Vagina (tissue), 2 donors: ENCODE data around the gene RPUSD1. TPM values are rescaled to one million over a fixed set of nuclear protein-coding genes. Genes with fewer than 3 reads are reported as not detected.
A peak's percentile ranks its signal among the peaks of the same experiment; 100 is the strongest.

Experiments used
- DNase-seq, 2 donors: peaks; one replicate each; pipeline ENCODE4 v3.0.0-alpha.2; 2017; ENCODE audit errors: extremely low spot score in 2 of 2
- H3K27ac ChIP-seq: fragments of 200-600 bp; sonication (generic); one replicate; pipeline ENCODE4 v1.5.1; 2019
- H3K27me3 ChIP-seq: fragments of 200-600 bp; sonication (generic); one replicate; pipeline ENCODE4 v1.5.1; 2019
- H3K36me3 ChIP-seq, 2 donors: fragments of 200-600 bp; sonication (generic); one replicate each; pipeline ENCODE4 v1.5.1; 2017 to 2019
- H3K4me1 ChIP-seq: fragments of 200-600 bp; sonication (generic); one replicate; pipeline ENCODE4 v1.5.1; 2019
- H3K4me3 ChIP-seq, 2 donors: fragments of 200-600 bp; sonication (generic); 1 replicate in 1 of 2; 2 replicates in 1 of 2; pipeline ENCODE4 v1.5.1; 2016 to 2019
- H3K9me3 ChIP-seq: fragments of 200-600 bp; sonication (generic); one replicate; pipeline ENCODE4 v1.5.1; 2019
- POLR2A ChIP-seq, 2 donors: fragments of 450-650 bp; IDR thresholded peaks; one replicate each; pipeline ENCODE4 v1.6.1; 2017; ENCODE audit warnings: antibody characterized with exemption in 2 of 2, mild to moderate bottlenecking in 2 of 2, moderate library complexity in 2 of 2
- POLR2AphosphoS5 ChIP-seq, 2 donors: sonication (generic); formaldehyde crosslinking; IDR thresholded peaks; one replicate each; pipeline ENCODE4 v1.9.0; 2017; ENCODE audit warnings: antibody characterized with exemption in 2 of 2, mild to moderate bottlenecking in 2 of 2, low read depth in 1 of 2; ENCODE audit not compliant: insufficient read depth in 1 of 2
- intact Hi-C: fragments of 100-400 bp; cut with DNase I; formaldehyde crosslinking; loops from one replicate; pipeline ENCODE4 v1.15.1; 2023
- total RNA-seq: library from RNA; depleted of rRNA; stranded (reverse); fragments of >200 nt; gene quantifications from one replicate; pipeline ENCODE4 v1.2.3, GENCODE V29; 2016
- TF ChIP-seq, protein P1 (sequence below), 3 experiments: fragments of 450-650 bp in 2 of 3; fragments of 200-600 bp in 1 of 3; sonication (generic) in 1 of 3; IDR thresholded peaks; one replicate each; pipeline ENCODE4 v1.5.1; 2017 to 2019; ENCODE audit warnings: antibody characterized with exemption in 3 of 3, mild to moderate bottlenecking in 2 of 3, moderate library complexity in 2 of 3

Gene RPUSD1
- total RNA-seq, 1 donor from 2014 or later = 17.2 TPM

DNA sequence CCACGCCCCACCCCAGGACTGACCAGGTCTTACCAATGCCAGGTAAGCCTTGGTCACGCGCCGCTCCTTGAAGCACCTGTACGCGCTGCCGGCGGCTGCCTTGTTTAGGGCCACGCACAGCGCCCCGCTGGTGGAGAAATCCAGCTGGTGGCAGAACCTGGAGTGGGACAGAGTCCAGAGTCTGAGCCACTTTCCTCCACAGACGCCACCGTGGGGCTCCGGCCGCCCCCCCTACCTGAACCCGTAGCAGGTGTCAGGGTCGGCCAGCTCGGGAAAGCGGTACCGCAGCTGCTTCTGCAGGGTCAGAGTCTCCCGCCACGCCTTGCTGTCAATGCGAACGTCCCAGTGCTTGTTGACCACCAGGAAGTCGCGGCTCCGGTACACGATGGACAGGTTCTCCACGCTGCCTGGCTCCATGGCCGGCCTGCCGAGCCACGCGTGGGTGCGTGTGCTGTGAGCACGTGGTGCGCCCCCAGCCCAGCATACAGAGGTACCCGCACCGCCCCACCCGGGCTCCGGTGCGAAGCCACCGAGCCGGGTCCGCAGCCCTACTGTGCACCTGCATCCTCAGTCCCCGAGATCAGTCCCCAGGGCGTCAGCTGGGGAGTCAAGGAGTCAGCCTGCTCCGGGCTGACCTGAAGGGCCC, 737 bp downstream of the RPUSD1 start:
- no peak for DNase-seq
- Histone ChIP-seq H3K27ac (peak overlapping the region; percentile 62), H3K4me1 (peaks cover 43% of the 10 kb centered on the region), H3K27me3 (no peaks in the 10 kb centered on the region), H3K9me3 (no peaks in the 10 kb centered on the region), H3K36me3 (peaks cover 0 to 8% of the 10 kb centered on the region in 2 donors), H3K4me3 (peak overlapping the region; percentile 98 to 99)
- TF ChIP-seq POLR2AphosphoS5 (IDR thresholded peaks at IDR 0.05; ENCODE audit: insufficient read depth in 1 of 2, low read depth in 1 of 2) = no peak
- TF ChIP-seq POLR2A (IDR thresholded peaks at IDR 0.05) = no peak
- TF ChIP-seq, protein P1, sequence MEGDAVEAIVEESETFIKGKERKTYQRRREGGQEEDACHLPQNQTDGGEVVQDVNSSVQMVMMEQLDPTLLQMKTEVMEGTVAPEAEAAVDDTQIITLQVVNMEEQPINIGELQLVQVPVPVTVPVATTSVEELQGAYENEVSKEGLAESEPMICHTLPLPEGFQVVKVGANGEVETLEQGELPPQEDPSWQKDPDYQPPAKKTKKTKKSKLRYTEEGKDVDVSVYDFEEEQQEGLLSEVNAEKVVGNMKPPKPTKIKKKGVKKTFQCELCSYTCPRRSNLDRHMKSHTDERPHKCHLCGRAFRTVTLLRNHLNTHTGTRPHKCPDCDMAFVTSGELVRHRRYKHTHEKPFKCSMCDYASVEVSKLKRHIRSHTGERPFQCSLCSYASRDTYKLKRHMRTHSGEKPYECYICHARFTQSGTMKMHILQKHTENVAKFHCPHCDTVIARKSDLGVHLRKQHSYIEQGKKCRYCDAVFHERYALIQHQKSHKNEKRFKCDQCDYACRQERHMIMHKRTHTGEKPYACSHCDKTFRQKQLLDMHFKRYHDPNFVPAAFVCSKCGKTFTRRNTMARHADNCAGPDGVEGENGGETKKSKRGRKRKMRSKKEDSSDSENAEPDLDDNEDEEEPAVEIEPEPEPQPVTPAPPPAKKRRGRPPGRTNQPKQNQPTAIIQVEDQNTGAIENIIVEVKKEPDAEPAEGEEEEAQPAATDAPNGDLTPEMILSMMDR (IDR thresholded peaks at IDR 0.05) = no peak
- intact Hi-C loops = loop anchor here (5.0 kb wide), 1 partner anchor 65 kb away; the partner anchor contains the start of gene ANTKMT

DNA sequence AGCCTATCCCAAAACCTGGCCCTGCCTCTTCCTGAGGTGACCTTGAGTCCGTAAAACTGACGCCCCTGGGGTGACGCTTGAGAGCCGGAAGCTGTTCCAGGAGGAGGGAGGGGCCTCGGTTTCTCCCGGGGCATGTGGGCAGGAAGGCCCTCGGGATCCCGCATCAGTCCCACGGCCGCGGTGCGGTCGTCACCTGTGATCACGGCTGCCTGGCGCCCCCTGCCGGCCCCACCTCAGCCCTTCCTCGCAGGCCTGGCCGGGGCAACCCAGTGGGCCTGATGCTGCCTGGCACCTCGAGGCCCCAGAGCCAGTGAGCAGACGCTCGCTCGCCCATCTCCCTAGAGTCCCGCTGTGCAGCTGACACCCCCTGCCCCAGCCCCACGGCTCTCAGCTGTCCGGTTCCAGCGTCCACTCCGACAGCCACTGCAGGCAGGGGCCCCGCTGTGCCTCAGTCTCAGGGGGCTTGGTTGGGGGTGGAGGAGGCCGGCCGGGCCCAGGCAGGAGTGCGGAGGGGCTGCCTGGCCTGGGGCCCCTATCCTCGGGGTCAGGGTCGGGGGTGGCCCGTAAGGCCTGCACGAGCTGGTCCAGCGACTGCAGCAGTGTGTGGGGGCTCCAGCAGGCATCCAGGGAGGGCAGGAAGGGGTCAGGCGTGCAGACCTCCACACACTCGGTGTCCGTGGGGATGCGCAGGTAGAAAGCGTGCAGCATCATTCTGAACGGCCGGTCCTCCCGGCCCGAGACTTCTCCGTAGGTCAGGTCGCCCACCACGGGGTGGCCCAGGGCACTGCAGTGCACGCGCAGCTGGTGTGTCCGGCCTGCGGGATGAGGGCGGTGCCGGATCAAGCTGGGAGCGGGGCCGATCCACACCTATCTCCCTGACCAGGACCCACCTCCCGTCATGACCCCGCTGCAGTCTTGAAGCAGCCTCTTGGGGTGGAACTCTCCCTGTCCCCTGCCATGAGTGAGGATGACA, 2.3 kb downstream of the RPUSD1 start:
- Histone ChIP-seq H3K27me3 (no peaks in the 10 kb centered on the region), H3K27ac (no peak overlapping the region), H3K9me3 (no peaks in the 10 kb centered on the region), H3K4me3 (no peak overlapping the region), H3K36me3 (peaks cover 0 to 8% of the 10 kb centered on the region in 2 donors), H3K4me1 (peaks cover 43% of the 10 kb centered on the region)
- intact Hi-C loops = loop anchor here (5.0 kb wide), 1 partner anchor 64 kb away; the partner anchor contains the start of gene ANTKMT
- DNase-seq = no peak
- TF ChIP-seq POLR2AphosphoS5 (IDR thresholded peaks at IDR 0.05; ENCODE audit: insufficient read depth in 1 of 2, low read depth in 1 of 2) = no peak
- TF ChIP-seq, protein P1 (IDR thresholded peaks at IDR 0.05) = peak; percentile 43 to 50 (median 43)
- TF ChIP-seq POLR2A (IDR thresholded peaks at IDR 0.05) = no peak

DNA sequence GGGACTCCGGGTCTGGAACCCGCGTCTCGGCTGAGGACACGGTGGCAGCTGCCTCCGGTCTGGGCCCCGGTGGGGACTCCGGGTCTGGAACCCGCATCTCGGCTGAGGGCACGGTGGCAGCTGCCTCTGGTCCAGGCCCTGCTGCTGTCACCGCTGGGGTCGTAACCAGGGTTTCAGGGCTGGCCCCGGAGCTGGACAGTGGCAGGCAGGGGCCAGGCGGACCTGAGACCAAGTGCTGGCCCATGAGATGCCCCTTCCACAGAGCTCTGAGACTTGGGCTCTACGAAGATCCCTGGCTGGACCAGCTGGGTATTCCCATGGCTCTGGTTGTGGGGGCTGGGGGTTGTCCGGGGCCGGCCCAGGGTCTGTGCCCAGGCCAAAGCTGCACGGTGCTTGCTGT, 3.8 kb downstream of the RPUSD1 start:
- intact Hi-C loops = no loop called here
- H3K27ac ChIP-seq = no peak overlapping the region
- H3K36me3 ChIP-seq = peaks cover 0 to 8% of the 10 kb centered on the region in 2 donors
- TF ChIP-seq, protein P1 (IDR thresholded peaks at IDR 0.05) = no peak
- TF ChIP-seq POLR2A (IDR thresholded peaks at IDR 0.05) (no peak), POLR2AphosphoS5 (IDR thresholded peaks at IDR 0.05; ENCODE audit: insufficient read depth in 1 of 2, low read depth in 1 of 2) (no peak)
- no peak for DNase-seq
- H3K9me3 ChIP-seq = no peaks in the 10 kb centered on the region
- H3K4me1 ChIP-seq = peaks cover 40% of the 10 kb centered on the region
- no peaks in the 10 kb centered on the region for H3K27me3 ChIP-seq
- H3K4me3 ChIP-seq = no peak overlapping the region

DNA sequence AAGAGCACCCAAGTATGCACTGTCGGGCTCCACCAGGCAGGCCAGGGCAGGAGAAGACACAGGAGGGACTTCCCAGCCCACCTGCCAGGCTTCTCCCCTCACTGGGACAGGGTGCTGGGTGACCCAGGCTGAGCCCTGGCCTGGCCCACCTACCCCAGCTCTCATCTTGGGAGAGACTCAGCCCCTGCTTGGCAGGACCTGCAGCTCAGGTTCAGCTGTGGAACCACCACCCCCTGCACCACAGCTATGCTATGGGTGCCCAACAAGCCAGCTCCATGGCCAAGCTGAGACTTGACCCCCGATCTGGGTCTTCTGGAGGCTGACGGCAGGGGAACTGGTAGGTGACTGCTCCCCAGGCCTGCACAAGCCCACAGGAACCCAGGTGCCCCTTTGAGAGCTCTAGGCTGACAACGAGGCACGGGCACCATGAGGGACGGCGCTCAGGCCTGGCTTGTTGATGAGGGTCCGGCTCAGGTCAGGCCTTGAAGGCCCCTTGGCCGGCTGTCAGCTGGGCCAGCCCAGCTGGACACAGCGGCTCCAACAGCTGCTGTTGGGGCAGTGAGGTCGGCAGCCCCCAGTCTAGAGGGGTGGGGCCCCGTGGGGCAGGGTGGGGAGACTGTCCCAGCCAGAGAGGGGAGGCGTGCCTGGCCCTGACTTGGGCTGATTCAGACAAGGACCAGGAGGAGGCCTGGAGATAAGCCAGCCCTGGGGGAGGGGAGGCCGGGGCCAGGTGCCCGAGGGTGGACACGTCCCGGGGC, 4.6 kb downstream of the RPUSD1 start:
- Histone ChIP-seq H3K36me3 (peaks cover 0 to 8% of the 10 kb centered on the region in 2 donors), H3K4me3 (no peak overlapping the region), H3K27ac (no peak overlapping the region), H3K9me3 (no peaks in the 10 kb centered on the region), H3K27me3 (no peaks in the 10 kb centered on the region), H3K4me1 (peaks cover 31% of the 10 kb centered on the region)
- no peak for TF ChIP-seq POLR2A (IDR thresholded peaks at IDR 0.05)
- TF ChIP-seq, protein P1 (IDR thresholded peaks at IDR 0.05) = no peak
- TF ChIP-seq POLR2AphosphoS5 (IDR thresholded peaks at IDR 0.05; ENCODE audit: insufficient read depth in 1 of 2, low read depth in 1 of 2) = no peak
- no peak for DNase-seq
- intact Hi-C loops = no loop called here
